HG02943 (cell line): ENCODE measurements around the gene CD151.

Source experiments
- ATAC-seq: cut with Tn5 transposase; IDR thresholded peaks from one replicate; pipeline ENCODE4 v1.9.1; 2021; ENCODE audit warnings: mild to moderate bottlenecking, low read depth, moderate library complexity; ENCODE audit not compliant: unreplicated experiment

The CD151 gene

DNA sequence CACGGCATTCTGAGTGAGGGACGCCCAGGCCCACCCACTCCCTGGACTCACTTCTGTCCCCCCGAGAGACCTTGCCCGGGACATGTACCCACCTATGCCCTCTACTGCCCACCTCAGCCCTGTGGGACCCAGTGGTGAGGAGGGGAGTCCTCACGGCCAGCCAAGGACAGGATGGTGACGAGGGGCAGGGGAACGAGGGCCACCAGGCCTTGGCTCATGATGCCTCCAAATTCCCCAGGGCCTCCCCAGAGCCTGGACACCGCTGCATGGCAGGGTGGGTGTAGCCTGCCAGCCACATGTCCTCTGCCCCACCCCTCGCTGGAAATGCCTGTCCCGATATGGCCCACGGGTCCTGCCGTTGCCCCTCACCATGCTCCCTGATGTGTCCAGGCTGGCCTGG is 36.0 kb downstream of the CD151 start:
- ATAC-seq, result no peak

DNA sequence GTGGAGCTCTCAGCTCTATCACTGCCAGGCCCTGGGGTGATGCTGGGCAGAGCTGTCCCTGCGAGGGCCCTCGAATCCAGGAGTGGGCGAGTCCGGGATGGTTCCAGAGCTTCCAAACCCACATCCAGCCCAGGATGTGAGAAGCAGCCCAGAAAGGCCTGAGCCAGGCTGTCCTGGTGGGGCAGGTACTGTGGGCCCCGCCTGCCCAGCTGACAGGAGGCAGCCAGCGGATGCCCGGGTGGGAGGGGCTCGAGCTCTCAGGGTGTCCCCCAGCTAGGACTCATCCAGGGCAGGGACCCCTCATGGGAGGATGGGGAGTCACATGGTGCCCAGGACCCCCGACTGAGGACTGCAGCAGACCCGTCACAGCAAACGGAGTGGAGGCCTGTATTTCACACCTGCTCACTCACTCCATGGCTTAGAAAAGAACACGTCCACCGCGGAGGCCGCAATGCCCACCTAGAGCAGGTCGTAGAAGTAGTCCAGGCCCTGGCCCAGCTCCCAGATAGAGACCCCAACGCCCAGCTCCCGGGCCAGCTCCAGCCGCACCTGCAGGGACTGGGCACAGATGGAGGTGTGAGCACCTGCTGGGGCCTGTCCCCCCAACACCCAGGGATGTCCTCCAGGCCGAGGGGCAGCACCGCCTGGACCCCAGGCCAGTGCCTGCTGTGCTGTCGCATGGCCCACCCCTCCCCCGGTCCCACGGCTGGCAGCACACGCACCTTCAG is 36.8 kb downstream of the CD151 start:
- ATAC-seq, result no peak

DNA sequence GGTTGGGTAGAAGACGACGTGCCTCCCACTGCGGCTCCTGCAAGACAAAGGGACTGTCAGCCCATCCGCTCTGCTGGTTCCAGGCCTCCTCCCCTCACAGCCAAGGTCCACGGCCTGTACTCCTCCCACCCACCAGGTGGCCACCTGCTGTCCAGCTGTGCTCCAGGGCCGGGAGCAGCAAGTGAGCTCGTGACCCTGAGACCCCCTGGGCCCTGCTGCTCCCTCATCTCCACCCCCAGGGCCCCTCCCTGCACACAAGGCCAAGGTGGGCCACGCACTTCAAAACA is 37.3 kb downstream of the CD151 start:
- no peak for ATAC-seq

DNA sequence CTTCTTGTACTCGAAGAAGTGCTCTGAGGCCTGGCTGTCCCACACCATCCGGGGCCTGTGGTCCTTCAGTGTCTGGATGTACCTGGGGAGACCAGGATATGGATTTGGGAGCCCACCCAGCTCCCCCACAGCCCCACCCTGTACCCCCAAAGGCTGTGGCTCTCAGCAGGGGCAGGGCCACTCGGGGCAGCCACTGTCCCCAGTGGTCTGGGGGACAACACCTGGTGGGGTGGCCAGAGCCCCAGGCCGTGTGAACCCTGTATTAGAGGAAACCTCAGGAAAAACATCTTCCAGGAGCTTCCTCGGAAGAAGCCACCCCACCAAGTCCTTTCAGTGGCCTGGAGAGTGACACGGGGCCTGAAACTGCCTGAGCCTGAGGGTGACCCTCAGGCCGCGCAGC is 37.7 kb downstream of the CD151 start:
- ATAC-seq, result no peak

DNA sequence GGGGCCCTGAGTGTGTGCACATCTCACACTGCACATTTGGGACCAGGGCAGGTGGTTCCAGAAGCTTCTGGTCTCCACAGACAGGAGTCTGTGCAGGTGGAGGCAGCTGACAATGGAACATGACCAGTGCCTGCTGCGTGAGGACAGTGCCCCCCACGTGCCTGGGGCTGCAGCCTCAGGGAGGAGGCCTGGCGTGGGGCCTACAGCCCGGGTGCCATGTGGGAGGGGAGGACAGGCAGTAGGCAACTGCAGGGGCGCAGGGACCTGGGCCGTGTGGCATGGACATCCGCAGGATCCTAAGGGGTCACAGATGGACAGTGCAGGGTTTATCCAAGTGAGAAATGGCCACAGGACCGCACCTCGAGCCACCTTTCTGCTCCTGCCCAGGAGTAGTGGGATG is 38.7 kb downstream of the CD151 start:
- ATAC-seq, result no peak

DNA sequence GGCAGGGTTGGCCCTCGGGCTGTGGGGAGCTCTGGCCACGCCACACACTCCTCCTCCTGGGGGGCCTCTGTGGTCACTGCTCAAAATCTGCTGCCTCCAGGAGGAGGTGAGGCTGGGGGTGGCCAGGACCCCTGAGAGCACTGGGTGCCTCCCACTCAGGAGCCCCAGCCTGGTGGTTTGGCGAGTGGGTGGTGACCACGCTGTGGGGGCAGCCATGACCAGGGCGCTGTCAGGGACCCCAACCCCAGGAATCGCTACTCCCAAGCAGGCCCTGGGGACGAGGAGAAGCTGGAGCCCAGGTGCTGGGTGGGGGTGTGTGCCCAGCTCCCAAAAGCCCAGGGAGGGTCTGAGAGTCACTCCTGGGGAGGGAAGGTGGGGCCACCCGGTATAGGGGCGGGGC is 40.0 kb downstream of the CD151 start:
- ATAC-seq, result no peak

DNA sequence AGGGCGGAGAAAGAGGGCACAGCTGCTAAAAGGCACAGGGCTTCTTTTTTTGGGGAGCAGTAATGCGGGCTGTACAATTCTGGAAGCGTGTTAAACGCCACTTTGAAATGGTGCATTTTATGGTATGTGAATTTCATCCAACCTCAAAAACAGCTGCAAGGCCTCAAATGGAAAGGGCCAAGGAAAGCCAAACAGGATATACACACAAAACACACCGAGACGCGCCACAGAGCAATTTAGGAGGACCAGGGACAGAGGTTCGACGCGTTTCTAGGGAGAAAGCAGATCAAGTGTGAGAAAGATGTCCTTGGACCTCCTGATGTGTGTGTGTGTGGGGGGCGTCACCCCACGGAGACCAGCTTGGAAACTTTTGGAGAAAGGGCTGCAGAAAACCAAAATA is 41.0 kb downstream of the CD151 start:
- no peak for ATAC-seq

DNA sequence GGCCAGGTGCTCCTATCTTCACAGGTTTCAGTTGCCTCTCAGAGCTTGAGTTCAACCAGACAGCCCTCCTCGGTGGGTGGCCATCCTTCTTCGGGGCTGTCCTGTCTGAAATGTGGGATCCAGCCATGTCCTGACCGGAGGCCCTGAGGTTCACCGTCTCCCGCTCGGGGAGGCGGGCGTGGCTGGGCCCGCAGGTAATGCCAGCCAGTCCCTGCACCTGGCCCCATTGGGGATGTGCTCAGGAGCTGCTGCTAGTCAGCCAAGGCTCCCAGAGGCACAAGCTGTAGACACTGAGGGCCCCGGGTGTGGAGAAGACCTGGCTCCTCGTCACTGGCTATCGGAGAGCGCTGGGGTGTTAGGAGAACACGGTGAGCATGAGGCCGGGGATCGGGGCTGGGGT is 42.5 kb downstream of the CD151 start:
- no peak for ATAC-seq

DNA sequence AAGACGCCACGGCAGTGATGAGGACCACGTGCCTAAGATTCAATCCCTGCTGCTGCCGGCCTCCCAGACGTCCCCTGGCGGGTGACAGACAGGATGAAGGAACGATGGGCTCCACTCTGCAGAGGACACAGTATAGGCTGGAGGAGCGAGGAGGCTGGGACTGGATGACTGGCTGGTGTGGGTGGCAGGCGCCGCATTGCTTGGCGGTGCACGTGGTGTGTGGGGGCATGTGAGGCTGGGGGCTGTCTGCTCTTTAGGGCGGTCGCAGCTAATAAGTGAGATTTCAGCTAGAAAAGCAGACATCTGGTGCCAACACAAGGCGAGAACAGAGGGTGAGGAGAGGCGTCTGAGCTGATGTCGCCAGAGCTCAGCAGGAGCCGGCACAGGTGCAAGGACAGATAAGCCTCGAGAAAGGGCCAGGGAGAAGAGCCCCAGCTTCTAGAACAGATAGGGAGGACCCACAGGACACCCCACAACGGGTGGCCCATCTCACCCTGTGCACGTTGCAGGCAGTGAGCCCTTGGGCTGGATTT is 43.1 kb downstream of the CD151 start:
- ATAC-seq, result no peak

DNA sequence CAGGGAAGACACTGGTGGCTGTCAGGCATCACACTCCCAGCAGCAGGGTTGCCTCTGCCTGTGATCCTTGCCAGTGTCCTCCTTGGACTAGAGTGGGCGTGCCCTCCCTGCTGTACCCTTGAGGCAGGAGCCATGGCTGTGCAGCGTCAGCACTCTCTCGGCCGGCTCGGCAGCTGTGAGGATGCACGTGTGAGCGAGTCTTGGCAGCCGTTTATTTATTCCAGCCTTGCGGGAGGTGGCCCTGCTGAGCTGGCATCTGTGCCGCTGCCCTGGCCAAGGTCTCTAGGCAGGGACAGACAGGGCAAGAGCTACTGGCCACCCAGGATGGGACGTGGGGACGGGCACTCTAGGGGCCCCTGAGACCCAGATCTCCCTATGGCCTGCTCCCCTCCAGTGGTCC is 43.8 kb downstream of the CD151 start:
- no peak for ATAC-seq

DNA sequence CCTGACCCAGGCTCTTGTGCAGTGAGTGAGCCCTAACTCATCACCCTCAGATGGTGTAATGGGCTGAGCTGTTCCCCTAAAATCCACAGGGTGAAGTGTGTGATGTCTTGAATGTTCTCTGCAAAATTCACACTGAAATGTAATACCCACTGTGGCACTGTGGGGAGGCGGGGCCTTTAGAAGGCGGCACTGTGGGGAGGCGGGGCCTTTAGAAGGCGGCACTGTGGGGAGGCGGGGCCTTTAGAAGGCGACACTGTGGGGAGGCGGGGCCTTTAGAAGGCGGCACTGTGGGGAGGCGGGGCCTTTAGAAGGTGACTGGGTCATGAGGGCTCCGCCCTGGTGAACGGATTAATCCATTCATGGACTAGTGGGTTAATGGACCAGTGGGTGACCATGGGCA is 44.8 kb downstream of the CD151 start:
- no peak for ATAC-seq

DNA sequence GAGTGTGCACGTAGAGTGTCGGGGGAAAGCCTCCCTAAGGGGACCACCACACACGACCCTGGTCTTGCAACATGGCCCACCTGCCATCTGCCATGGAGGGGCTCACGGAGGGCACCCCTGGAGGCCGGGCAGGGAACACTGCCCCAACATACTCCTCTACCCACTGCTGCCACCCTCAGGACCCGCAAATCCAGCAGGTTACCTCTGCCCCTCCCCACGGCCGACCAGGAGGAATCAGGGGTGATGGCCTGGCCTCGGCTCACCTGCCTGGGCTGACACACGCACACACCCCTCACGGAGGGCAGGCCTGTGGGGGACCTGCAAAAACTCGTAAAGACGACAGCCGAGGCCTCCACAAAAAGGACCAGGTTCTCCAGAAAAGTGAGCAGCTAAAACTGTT is 47.7 kb downstream of the CD151 start:
- no peak for ATAC-seq

DNA sequence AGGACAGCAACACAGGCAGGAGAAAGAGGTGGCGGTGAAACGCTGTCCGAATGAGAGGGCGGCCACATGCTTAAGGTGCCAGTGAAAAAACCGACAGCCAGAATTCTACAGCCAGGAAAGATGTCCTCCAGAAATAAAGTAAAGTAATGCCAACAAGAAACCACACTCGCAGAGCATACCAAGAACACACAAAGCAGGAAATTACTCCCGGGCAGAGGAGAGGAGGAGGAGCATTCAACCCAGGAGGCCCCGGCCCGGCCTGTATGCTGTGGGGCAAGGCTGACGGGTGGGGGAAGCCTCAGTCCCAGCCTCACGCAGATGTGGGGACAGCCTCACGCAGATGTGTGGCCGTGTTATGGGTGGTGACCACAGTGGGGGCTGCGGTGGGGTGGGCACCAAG is 49.8 kb downstream of the CD151 start:
- no peak for ATAC-seq

DNA sequence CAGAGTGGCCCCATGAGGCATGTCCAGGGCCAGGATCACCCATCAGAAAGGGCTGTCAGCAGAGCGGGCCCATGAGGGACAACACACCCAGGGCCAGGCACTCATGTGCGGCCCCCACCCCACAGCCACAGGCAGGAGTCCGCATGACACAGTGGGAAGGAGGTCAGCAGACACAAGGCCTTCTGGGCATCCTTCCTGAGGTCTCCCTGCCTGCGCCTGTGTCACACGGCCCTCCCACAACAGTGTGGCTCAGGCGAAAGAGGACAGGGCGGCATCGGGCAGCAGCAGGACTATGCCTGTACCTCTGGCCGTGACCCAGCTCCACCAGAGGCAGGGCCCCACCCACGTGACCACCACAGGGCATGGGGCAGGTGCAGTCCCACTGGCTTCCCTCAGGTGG is 50.8 kb downstream of the CD151 start:
- ATAC-seq, result no peak

DNA sequence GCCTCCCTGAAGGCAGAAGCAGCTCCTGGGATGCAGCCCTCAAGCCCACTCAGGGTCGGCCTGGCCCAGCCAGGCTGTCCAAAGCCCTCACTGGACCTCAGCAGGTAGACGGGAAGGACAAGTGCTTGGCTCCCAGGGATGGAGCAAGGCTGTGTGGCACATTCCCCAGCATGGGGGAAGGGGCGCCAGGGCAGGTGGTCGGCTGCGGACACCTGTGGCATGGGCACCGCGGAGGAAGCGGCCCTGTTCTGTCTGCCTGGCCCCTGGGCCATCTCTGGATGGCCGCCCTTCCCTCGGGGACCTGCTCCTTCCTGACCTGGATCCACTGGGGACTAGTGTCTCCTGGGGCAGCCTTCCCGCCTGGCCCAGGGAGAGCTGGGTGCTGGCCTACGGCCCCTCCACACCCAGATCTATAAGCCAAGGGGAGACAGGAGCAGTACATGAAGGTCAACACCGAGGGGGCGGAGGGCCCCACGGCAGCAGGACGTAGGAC is 51.9 kb downstream of the CD151 start:
- ATAC-seq, result no peak

DNA sequence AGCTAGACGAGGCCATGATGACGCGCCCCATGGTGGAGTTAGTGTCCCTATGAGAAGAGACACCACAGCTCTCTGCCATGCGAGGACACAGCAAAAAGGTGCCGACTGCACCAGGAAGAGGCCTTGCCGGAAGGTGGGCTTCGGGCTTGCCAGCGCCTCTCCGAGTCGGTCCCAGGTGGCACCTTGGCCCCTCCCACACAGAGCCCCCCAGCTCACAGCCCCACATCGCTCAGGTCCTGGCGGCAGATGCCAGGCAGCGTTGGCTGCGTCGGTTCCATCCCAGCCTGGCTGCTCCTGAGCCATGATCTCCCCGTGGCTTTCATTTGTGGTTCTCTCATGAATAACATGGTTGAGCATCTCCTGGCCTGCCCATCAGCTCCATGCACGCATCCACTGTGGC is 53.8 kb downstream of the CD151 start:
- ATAC-seq, result no peak

DNA sequence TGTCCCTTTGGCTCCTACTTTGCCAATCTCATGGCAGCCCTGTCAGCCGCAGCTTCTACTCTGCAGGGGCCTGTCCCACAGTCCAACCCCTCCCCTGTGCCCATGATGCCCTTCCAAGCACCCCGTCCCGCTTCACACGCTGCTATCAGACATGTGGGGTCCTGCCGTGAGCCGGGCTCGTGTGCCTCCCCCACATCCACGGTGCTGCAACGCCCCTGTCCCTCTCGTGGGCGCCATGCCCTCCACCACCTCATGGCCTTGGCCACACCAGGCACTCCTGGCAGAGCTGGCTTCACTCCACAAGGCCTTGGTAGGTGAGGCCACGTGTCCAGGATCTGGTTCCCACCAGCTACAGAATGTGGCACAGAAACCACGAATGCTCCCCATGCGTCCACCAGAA is 54.8 kb downstream of the CD151 start:
- no peak for ATAC-seq
